OCI-LY7 (cell line): ENCODE data around the gene C6orf15. TPM values are rescaled to one million over a fixed set of nuclear protein-coding genes. Genes with fewer than 3 reads are reported as not detected.

Source experiments
- BruUV-seq: library from RNA; stranded (reverse); fragments of 400-500 nt; replicated peaks from 2 replicates; lab custom pipeline; 2021; lab: Mats Ljungman, UMichigan
- CTCF ChIA-PET: fragments of 300-600 bp; sonication (Branson Sonifier 250); formaldehyde crosslinking; loops from one replicate; lab custom pipeline; 2022; ENCODE audit warnings: antibody characterized with exemption; ENCODE audit not compliant: unreplicated experiment; lab: Charles Lee
- POLR2A ChIA-PET: fragments of 300-600 bp; sonication (Branson Sonifier 250); formaldehyde crosslinking; loops from one replicate; lab custom pipeline; 2022; ENCODE audit warnings: antibody characterized with exemption; lab: Charles Lee
- DNase-seq: peaks from one replicate; pipeline ENCODE4 v3.0.0-alpha.2; 2015; ENCODE audit warnings: low spot score
- H2AFZ ChIP-seq: fragments of 200-600 bp; sonication (generic), shearing (Covaris generic); 2 replicates; pipeline ENCODE4 v1.6.1; 2014; ENCODE audit warnings: mild to moderate bottlenecking, antibody characterized with exemption, low read length, moderate library complexity
- H3K27ac ChIP-seq: fragments of 200-600 bp; sonication (generic); 2 replicates; pipeline ENCODE4 v1.5.1; 2014; ENCODE audit warnings: mixed run types, low read depth, mild to moderate bottlenecking, moderate library complexity, low read length, inconsistent platforms; ENCODE audit not compliant: poor library complexity, severe bottlenecking
- H3K36me3 ChIP-seq: fragments of 200-600 bp; sonication (generic); 2 replicates; pipeline ENCODE4 v1.6.1; 2014; ENCODE audit warnings: mild to moderate bottlenecking, antibody characterized with exemption, low read length, moderate library complexity, mixed read lengths; ENCODE audit not compliant: insufficient read depth
- H3K4me1 ChIP-seq: fragments of 200-600 bp; sonication (generic); 2 replicates; pipeline ENCODE4 v1.5.1; 2014; ENCODE audit warnings: mild to moderate bottlenecking, low read length; ENCODE audit not compliant: insufficient read depth, poor library complexity, severe bottlenecking
- H3K4me2 ChIP-seq: fragments of 200-600 bp; sonication (generic); 2 replicates; pipeline ENCODE4 v1.6.1; 2014; ENCODE audit warnings: mild to moderate bottlenecking, low read length
- H3K4me3 ChIP-seq: fragments of 200-600 bp; sonication (generic); 2 replicates; pipeline ENCODE4 v1.5.1; 2014; ENCODE audit warnings: mild to moderate bottlenecking, low read depth, low read length; ENCODE audit not compliant: poor library complexity, severe bottlenecking
- H3K79me2 ChIP-seq: fragments of 200-600 bp; sonication (generic); 2 replicates; pipeline ENCODE4 v1.6.1; 2016; ENCODE audit warnings: low read depth, mild to moderate bottlenecking, low read length, moderate library complexity, mixed read lengths; ENCODE audit not compliant: insufficient read depth
- H3K9me2 ChIP-seq: fragments of 200-600 bp; sonication (generic); 2 replicates; pipeline ENCODE4 v1.6.1; 2016; ENCODE audit warnings: mild to moderate bottlenecking, low read length, mixed read lengths; ENCODE audit not compliant: insufficient read depth
- H3K9me3 ChIP-seq: fragments of 200-600 bp; sonication (generic); 2 replicates; pipeline ENCODE4 v1.6.1; 2014; ENCODE audit warnings: mild to moderate bottlenecking, mixed run types, low read length, mixed read lengths
- H4K20me1 ChIP-seq: fragments of 200-600 bp; sonication (generic); 2 replicates; pipeline ENCODE4 v1.6.1; 2014; ENCODE audit warnings: mild to moderate bottlenecking, antibody characterized with exemption, low read length, moderate library complexity, mixed read lengths; ENCODE audit not compliant: insufficient read depth
- CTCF ChIP-seq: fragments of 200-600 bp; sonication (generic); conservative IDR thresholded peaks from 2 replicates; pipeline ENCODE4 v1.5.1; 2014; ENCODE audit warnings: mild to moderate bottlenecking, antibody characterized with exemption, low read length, moderate library complexity, mixed read lengths
- EZH2phosphoT487 ChIP-seq: fragments of 200-600 bp; sonication (generic); IDR thresholded peaks from 2 replicates; pipeline ENCODE4 v1.6.1; 2018; ENCODE audit warnings: low read depth, borderline replicate concordance, mild to moderate bottlenecking, mixed run types, antibody characterized with exemption, low read length, moderate library complexity, mixed read lengths
- intact Hi-C: fragments of 100-400 bp; cut with micrococcal nuclease; formaldehyde crosslinking; loops from one replicate; pipeline ENCODE4 v1.10.0; 2022; ENCODE audit not compliant: unreplicated experiment
- total RNA-seq, 2 experiments: library from RNA; depleted of rRNA in 1 of 2; stranded (reverse); fragments of >200 nt in 1 of 2; shearing (Covaris generic) in 1 of 2; gene quantifications; 2 replicates each; pipeline ENCODE4 v1.2.3, GENCODE V29; 2014 to 2022

Gene C6orf15
- total RNA-seq, 2 experiments from 2014 or later: not detected

GRCh38 chr6:31157513-31158139 is 45.3 kb upstream of the C6orf15 start, which contains the start of gene CCHCR1:
CCHCR1 (minus strand) TSS chr6:31157802; CDS start chr6:31157600, 202 bp downstream.
- Histone ChIP-seq H3K9me2 (no peaks in the 10 kb centered on the region), H3K9me3 (no peaks in the 10 kb centered on the region), H3K36me3 (peaks cover 35% of the 10 kb centered on the region), H2AFZ (peak within 1 kb of the TSS; percentile 70; the same call in 1 of the 2 replicates), H3K79me2 (peaks cover 17% of the 10 kb centered on the region; the same call in 1 of the 2 replicates), H3K4me1 (peaks cover 17% of the 10 kb centered on the region), H3K4me3 (peak within 1 kb of the TSS; percentile 88), H3K27ac (peak within 1 kb of the TSS; percentile 60), H4K20me1 (no peaks in the 10 kb centered on the region), H3K4me2 (peak within 1 kb of the TSS; percentile 99)
- no peak for DNase-seq
- ChIA-PET POLR2A (interaction anchor here (1.1 to 1.6 kb wide), 5 partner anchors 9 to 40 kb away, joined by 4 to 6 read pairs (median 4); no protein-coding TSS in a partner anchor), CTCF (interaction anchor here (0.5 kb wide), 1 partner anchor 287 kb away, joined by 3 read pairs; no protein-coding TSS in a partner anchor)
- intact Hi-C loops: loop anchor here (1.0 kb wide), 1 partner anchor 33 kb away; no protein-coding TSS in a partner anchor
- TF ChIP-seq EZH2phosphoT487 (no peak), CTCF (no peak)
- BruUV-seq: no TSS peak

GRCh38 chr6:31156641-31157040 is 44.3 kb upstream of the C6orf15 start:
- TF ChIP-seq EZH2phosphoT487 (no peak), CTCF (no peak)
- DNase-seq: no peak
- intact Hi-C loops: no loop called here
- Histone ChIP-seq H3K36me3 (peaks cover 26% of the 10 kb centered on the region), H3K9me2 (no peaks in the 10 kb centered on the region), H3K4me1 (peaks cover 17% of the 10 kb centered on the region), H3K27ac (no peak overlapping the region), H3K4me2 (peak overlapping the region; percentile 92; the same call in 1 of the 2 replicates), H3K79me2 (peaks cover 17% of the 10 kb centered on the region; the same call in 1 of the 2 replicates), H2AFZ (no peak overlapping the region), H3K9me3 (no peaks in the 10 kb centered on the region), H4K20me1 (no peaks in the 10 kb centered on the region), H3K4me3 (no peak overlapping the region)
- ChIA-PET CTCF (no interaction called here), POLR2A (interaction anchor here (1.1 kb wide), 1 partner anchor 11 kb away, joined by 4 read pairs; no protein-coding TSS in a partner anchor)
- BruUV-seq: no TSS peak

GRCh38 chr6:31154436-31154835 is 42.1 kb upstream of the C6orf15 start:
- intact Hi-C loops: no loop called here
- H3K4me1 ChIP-seq: peaks cover 8% of the 10 kb centered on the region
- no peak overlapping the region for H3K4me3 ChIP-seq
- H3K79me2 ChIP-seq: peaks cover 8% of the 10 kb centered on the region; the same call in 1 of the 2 replicates
- CTCF ChIA-PET: no interaction called here
- H3K9me3 ChIP-seq: no peaks in the 10 kb centered on the region
- no peaks in the 10 kb centered on the region for H3K9me2 ChIP-seq
- H3K27ac ChIP-seq: no peak overlapping the region
- no peak overlapping the region for H2AFZ ChIP-seq
- no peaks in the 10 kb centered on the region for H4K20me1 ChIP-seq
- no peak for DNase-seq
- TF ChIP-seq EZH2phosphoT487: no peak
- no peak for TF ChIP-seq CTCF
- no peak overlapping the region for H3K4me2 ChIP-seq
- POLR2A ChIA-PET: no interaction called here
- BruUV-seq: no TSS peak
- peaks cover 4% of the 10 kb centered on the region for H3K36me3 ChIP-seq
